H1 (cell line): Measurements from ENCODE around the gene MOSMO. TPM values are rescaled to one million over a fixed set of nuclear protein-coding genes. Genes with fewer than 3 reads are reported as not detected.

Experiments used
- ATF3 ChIP-seq: IDR thresholded peaks from 2 replicates; pipeline ENCODE4 v1.6.1; 2011; ENCODE audit warnings: low read depth, mild to moderate bottlenecking, low read length; ENCODE audit not compliant: insufficient read depth
- CBX8 ChIP-seq: fragments of 300-800, 300-1000 bp; sonication (generic); IDR thresholded peaks from 2 replicates; pipeline ENCODE4 v1.7.1; 2016; ENCODE audit warnings: low read depth, low read length, borderline replicate concordance
- RNF2 ChIP-seq: fragments of 200-900, 300-1000 bp; sonication (generic); IDR thresholded peaks from 2 replicates; pipeline ENCODE4 v1.7.1; 2016; ENCODE audit warnings: borderline replicate concordance, low read depth, mild to moderate bottlenecking, antibody characterized with exemption, low read length; ENCODE audit not compliant: poor library complexity, severe bottlenecking; ENCODE audit errors: missing control alignments
- USF2 ChIP-seq: IDR thresholded peaks from 2 replicates; pipeline ENCODE4 v1.6.1; 2011; ENCODE audit warnings: low read length, improper control_type of control experiment
- polyA plus RNA-seq, 7 experiments: library from polyadenylated mRNA; depleted of rRNA in 3 of 7; stranded (reverse) in 5 of 7; unstranded in 2 of 7; fragments of >200 nt in 5 of 7; fragments of 200-250 nt in 2 of 7; gene quantifications; 1 replicate in 5 of 7; 2 replicates in 1 of 7; 4 replicates in 1 of 7; pipeline versions ENCODE4 v1.2.1 to v1.2.3, GENCODE V29; 2011 to 2013; ENCODE audit warnings: missing spikeins in 2 of 7, mixed read lengths in 2 of 7
- total RNA-seq: library from RNA; stranded (reverse); fragmentation: NEBNext Ultra II Directional; extraction: Animal tissue kit (Norgen Biotek cat#: 25700); gene quantifications from 2 replicates; pipeline ENCODE4 v1.2.1, GENCODE V29; 2021
- TF ChIP-seq, protein P1 (sequence below), 3 experiments: IDR thresholded peaks; 1 replicate in 2 of 3; 2 replicates in 1 of 3; pipeline versions ENCODE4 v1.5.1 to v1.6.1; 2011; ENCODE audit warnings: low read length in 3 of 3, mild to moderate bottlenecking in 3 of 3, inconsistent platforms in 2 of 3, low read depth in 1 of 3, moderate library complexity in 1 of 3; ENCODE audit not compliant: insufficient read depth in 1 of 3; ENCODE audit errors: control extremely low read depth in 1 of 3

Gene MOSMO
- total and polyA plus RNA-seq, 2 of the 8 experiments (the other 6 are each of a cell fraction or from before 2014, with no cell fraction given) = 8.6 to 14.8 TPM

DNA sequence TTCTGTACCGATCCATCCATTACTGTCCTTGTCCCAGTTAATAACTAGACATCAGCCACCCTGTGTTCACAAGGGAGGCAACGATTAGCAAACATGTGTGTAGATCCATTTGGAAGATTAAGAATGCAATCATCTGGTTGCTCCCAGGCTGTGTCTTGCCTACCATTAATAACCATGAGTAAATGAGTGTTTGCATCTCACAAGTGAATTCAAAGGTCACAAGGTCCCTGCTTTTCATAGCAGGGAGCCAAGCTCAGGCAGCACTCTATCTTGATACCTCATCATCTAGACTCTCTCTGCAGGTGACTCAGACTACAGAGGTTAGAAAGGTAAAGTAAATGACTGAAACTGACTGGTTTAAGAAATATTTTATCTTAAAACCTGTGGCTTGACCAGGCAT is 109.7 kb downstream of the MOSMO start (continued):
- TF ChIP-seq USF2 = no peak
- TF ChIP-seq ATF3 = no peak
- TF ChIP-seq, protein P1, sequence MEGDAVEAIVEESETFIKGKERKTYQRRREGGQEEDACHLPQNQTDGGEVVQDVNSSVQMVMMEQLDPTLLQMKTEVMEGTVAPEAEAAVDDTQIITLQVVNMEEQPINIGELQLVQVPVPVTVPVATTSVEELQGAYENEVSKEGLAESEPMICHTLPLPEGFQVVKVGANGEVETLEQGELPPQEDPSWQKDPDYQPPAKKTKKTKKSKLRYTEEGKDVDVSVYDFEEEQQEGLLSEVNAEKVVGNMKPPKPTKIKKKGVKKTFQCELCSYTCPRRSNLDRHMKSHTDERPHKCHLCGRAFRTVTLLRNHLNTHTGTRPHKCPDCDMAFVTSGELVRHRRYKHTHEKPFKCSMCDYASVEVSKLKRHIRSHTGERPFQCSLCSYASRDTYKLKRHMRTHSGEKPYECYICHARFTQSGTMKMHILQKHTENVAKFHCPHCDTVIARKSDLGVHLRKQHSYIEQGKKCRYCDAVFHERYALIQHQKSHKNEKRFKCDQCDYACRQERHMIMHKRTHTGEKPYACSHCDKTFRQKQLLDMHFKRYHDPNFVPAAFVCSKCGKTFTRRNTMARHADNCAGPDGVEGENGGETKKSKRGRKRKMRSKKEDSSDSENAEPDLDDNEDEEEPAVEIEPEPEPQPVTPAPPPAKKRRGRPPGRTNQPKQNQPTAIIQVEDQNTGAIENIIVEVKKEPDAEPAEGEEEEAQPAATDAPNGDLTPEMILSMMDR (IDR thresholded peaks at IDR 0.05; ENCODE audit: control extremely low read depth in 1 of 3, insufficient read depth in 1 of 3, low read depth in 1 of 3, low read length in 3 of 3) = no peak
- no peak for TF ChIP-seq CBX8
- TF ChIP-seq RNF2 = no peak
- TF ChIP-seq, all 59 proteins: peak for 0
